ENCODE data around the gene SOX4. TPM values are rescaled to one million over a fixed set of nuclear protein-coding genes. Genes with fewer than 3 reads are reported as not detected.

The SOX4 gene
- total and polyA plus RNA-seq, 2 experiments from 2014 or later: 164 to 235 TPM

DNA sequence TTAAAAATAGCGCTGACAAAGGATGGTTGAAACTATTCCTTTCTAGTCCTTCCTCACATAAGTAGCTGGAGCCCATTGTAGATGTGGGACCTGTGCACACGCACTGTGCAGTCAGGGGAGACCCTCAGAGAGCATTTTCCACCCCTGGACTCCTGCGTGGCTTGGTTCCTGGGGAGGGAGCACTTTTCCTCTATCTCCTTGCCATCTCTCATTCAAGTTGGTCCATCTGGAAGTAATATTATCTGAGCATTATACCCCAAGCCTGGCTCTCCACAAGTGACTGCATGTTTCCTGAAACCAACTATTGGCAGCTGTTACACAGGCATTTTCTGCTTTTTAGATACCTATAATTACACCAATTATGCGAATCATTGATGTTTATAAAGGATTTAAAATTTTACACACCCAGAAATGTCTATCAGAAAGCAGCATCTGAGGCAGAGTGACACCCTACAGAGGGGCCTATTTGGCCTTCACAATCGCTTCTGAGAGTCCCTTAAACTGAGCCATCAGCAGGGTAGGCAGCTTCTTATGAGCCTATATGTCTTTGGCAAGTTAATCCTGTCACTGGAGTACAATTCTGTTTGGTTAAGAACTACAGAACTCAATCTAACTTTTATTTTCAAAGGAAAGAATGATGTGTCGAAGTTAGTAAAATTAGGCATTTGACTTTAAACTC, 18.7 kb downstream of the SOX4 start:
- Histone ChIP-seq H3K79me2 (replicated peaks; ENCODE audit: insufficient read depth) (no peaks in the 10 kb centered on the region), H3K4me3 (no peak overlapping the region), H3K27ac (ENCODE audit: low read depth) (no peak overlapping the region), H3K27me3 (ENCODE audit: insufficient read depth) (no peaks in the 10 kb centered on the region), H3K4me1 (ENCODE audit: insufficient read depth) (peaks cover 18% of the 10 kb centered on the region), H3K9me2 (ENCODE audit: insufficient read depth) (no peaks in the 10 kb centered on the region), H2AFZ (peak overlapping the region; percentile 45; the same call in 1 of the 2 replicates), H3F3A (replicated peaks; ENCODE audit: low read depth) (no peaks in the 10 kb centered on the region), H3K36me3 (ENCODE audit: insufficient read depth) (no peaks in the 10 kb centered on the region), H4K20me1 (replicated peaks; ENCODE audit: insufficient read depth) (no peaks in the 10 kb centered on the region), H3K4me2 (no peak overlapping the region)
- Mint-ChIP-seq H3K27ac (no peak overlapping the region; the same call in 1 of the 2 replicates), H3K27me3 (ENCODE audit: insufficient read depth, low read depth, poor library complexity) (peaks cover 7% of the 10 kb centered on the region), H3K4me1 (peaks cover 25% of the 10 kb centered on the region), H3K36me3 (ENCODE audit: low read depth) (peaks cover 9% of the 10 kb centered on the region; the same call in 2 of the 3 replicates), H3K9me3 (peaks cover 7% of the 10 kb centered on the region; the same call in 2 of the 3 replicates), H3K4me3 (no peak overlapping the region)
- TF ChIP-seq ZNF331 (CRISPR knock-in tag; IDR thresholded peaks at IDR 0.05; ENCODE audit: low read depth) (no peak), STAT1 (IDR thresholded peaks at IDR 0.05; ENCODE audit: unreplicated experiment) (no peak), EZH2phosphoT487 (IDR thresholded peaks at IDR 0.05; ENCODE audit: unreplicated experiment) (no peak), JUNB (IDR thresholded peaks at IDR 0.05; ENCODE audit: unreplicated experiment) (no peak), POLR2AphosphoS5 (IDR thresholded peaks at IDR 0.05; ENCODE audit: low read depth) (no peak), ZNF114 (CRISPR knock-in tag; IDR thresholded peaks at IDR 0.05) (no peak)
- TF ChIP-seq, protein P1, sequence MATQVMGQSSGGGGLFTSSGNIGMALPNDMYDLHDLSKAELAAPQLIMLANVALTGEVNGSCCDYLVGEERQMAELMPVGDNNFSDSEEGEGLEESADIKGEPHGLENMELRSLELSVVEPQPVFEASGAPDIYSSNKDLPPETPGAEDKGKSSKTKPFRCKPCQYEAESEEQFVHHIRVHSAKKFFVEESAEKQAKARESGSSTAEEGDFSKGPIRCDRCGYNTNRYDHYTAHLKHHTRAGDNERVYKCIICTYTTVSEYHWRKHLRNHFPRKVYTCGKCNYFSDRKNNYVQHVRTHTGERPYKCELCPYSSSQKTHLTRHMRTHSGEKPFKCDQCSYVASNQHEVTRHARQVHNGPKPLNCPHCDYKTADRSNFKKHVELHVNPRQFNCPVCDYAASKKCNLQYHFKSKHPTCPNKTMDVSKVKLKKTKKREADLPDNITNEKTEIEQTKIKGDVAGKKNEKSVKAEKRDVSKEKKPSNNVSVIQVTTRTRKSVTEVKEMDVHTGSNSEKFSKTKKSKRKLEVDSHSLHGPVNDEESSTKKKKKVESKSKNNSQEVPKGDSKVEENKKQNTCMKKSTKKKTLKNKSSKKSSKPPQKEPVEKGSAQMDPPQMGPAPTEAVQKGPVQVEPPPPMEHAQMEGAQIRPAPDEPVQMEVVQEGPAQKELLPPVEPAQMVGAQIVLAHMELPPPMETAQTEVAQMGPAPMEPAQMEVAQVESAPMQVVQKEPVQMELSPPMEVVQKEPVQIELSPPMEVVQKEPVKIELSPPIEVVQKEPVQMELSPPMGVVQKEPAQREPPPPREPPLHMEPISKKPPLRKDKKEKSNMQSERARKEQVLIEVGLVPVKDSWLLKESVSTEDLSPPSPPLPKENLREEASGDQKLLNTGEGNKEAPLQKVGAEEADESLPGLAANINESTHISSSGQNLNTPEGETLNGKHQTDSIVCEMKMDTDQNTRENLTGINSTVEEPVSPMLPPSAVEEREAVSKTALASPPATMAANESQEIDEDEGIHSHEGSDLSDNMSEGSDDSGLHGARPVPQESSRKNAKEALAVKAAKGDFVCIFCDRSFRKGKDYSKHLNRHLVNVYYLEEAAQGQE (IDR thresholded peaks at IDR 0.05; ENCODE audit: unreplicated experiment): no peak
- TF ChIP-seq, protein P2, sequence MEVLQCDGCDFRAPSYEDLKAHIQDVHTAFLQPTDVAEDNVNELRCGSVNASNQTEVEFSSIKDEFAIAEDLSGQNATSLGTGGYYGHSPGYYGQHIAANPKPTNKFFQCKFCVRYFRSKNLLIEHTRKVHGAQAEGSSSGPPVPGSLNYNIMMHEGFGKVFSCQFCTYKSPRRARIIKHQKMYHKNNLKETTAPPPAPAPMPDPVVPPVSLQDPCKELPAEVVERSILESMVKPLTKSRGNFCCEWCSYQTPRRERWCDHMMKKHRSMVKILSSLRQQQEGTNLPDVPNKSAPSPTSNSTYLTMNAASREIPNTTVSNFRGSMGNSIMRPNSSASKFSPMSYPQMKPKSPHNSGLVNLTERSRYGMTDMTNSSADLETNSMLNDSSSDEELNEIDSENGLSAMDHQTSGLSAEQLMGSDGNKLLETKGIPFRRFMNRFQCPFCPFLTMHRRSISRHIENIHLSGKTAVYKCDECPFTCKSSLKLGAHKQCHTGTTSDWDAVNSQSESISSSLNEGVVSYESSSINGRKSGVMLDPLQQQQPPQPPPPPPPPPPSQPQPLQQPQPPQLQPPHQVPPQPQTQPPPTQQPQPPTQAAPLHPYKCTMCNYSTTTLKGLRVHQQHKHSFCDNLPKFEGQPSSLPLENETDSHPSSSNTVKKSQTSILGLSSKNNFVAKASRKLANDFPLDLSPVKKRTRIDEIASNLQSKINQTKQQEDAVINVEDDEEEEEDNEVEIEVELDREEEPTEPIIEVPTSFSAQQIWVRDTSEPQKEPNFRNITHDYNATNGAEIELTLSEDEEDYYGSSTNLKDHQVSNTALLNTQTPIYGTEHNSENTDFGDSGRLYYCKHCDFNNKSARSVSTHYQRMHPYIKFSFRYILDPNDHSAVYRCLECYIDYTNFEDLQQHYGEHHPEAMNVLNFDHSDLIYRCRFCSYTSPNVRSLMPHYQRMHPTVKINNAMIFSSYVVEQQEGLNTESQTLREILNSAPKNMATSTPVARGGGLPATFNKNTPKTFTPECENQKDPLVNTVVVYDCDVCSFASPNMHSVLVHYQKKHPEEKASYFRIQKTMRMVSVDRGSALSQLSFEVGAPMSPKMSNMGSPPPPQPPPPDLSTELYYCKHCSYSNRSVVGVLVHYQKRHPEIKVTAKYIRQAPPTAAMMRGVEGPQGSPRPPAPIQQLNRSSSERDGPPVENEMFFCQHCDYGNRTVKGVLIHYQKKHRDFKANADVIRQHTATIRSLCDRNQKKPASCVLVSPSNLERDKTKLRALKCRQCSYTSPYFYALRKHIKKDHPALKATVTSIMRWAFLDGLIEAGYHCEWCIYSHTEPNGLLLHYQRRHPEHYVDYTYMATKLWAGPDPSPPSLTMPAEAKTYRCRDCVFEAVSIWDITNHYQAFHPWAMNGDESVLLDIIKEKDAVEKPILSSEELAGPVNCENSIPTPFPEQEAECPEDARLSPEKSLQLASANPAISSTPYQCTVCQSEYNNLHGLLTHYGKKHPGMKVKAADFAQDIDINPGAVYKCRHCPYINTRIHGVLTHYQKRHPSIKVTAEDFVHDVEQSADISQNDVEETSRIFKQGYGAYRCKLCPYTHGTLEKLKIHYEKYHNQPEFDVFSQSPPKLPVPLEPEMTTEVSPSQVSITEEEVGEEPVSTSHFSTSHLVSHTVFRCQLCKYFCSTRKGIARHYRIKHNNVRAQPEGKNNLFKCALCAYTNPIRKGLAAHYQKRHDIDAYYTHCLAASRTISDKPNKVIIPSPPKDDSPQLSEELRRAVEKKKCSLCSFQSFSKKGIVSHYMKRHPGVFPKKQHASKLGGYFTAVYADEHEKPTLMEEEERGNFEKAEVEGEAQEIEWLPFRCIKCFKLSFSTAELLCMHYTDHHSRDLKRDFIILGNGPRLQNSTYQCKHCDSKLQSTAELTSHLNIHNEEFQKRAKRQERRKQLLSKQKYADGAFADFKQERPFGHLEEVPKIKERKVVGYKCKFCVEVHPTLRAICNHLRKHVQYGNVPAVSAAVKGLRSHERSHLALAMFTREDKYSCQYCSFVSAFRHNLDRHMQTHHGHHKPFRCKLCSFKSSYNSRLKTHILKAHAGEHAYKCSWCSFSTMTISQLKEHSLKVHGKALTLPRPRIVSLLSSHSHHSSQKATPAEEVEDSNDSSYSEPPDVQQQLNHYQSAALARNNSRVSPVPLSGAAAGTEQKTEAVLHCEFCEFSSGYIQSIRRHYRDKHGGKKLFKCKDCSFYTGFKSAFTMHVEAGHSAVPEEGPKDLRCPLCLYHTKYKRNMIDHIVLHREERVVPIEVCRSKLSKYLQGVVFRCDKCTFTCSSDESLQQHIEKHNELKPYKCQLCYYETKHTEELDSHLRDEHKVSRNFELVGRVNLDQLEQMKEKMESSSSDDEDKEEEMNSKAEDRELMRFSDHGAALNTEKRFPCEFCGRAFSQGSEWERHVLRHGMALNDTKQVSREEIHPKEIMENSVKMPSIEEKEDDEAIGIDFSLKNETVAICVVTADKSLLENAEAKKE (CRISPR knock-in tag; IDR thresholded peaks at IDR 0.05): no peak
- TF ChIP-seq, protein P3, sequence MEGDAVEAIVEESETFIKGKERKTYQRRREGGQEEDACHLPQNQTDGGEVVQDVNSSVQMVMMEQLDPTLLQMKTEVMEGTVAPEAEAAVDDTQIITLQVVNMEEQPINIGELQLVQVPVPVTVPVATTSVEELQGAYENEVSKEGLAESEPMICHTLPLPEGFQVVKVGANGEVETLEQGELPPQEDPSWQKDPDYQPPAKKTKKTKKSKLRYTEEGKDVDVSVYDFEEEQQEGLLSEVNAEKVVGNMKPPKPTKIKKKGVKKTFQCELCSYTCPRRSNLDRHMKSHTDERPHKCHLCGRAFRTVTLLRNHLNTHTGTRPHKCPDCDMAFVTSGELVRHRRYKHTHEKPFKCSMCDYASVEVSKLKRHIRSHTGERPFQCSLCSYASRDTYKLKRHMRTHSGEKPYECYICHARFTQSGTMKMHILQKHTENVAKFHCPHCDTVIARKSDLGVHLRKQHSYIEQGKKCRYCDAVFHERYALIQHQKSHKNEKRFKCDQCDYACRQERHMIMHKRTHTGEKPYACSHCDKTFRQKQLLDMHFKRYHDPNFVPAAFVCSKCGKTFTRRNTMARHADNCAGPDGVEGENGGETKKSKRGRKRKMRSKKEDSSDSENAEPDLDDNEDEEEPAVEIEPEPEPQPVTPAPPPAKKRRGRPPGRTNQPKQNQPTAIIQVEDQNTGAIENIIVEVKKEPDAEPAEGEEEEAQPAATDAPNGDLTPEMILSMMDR (conservative IDR thresholded peaks at IDR 0.05; ENCODE audit: low read depth in 2 of 2): no peak
- DNase-seq (ENCODE audit: low spot score) (no peak), ATAC-seq (no peak)

Measured in GM23338 (cell line).